HG03558 (cell line): Measurements from ENCODE around the gene TMBIM6.
A peak's percentile ranks its signal among the peaks of the same experiment; 100 is the strongest.
"Not testable (repeated sequence)": the region's sequence is repeated elsewhere in the genome, so short reads cannot be mapped to it uniquely, and the experiment has no call there.

ENCODE experiments used
- ATAC-seq: cut with Tn5 transposase; IDR thresholded peaks from one replicate; pipeline ENCODE4 v1.9.1; 2021; ENCODE audit warnings: moderate number of reproducible peaks; ENCODE audit not compliant: unreplicated experiment; ENCODE audit errors: extremely low read depth

TMBIM6 gene, protein sequence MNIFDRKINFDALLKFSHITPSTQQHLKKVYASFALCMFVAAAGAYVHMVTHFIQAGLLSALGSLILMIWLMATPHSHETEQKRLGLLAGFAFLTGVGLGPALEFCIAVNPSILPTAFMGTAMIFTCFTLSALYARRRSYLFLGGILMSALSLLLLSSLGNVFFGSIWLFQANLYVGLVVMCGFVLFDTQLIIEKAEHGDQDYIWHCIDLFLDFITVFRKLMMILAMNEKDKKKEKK

GRCh38 chr12:49740930-49741881, at the start of gene TMBIM6:
Gene TMBIM6 (plus strand): TSS chr12:49741557. CDS start chr12:49752494, 10,937 bp downstream.
- ATAC-seq, result peak; percentile 85

DNA sequence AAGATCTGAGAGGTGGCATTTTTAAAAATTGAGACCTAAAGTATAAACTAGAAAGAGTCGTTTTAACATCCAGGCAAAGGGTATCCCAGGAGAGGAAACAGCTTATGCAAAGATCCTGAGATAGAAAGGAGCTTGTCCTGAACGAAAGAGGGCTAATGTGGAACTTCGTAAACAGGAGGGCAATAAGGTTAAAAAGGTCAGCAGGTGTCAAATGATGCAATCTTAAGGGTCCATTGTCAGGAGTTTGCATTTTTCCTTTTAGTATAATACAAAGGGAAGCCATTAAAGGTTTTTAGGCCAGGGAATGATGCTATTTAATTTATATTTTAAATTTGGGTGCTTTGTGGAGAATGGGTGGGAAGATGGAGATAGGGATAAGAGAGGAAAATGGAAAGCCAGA, 48.5 kb upstream of the TMBIM6 start:
- ATAC-seq, result no peak

- ATAC-seq, result no peak
These were observed 47.4 kb upstream of the TMBIM6 start for GRCh38 chr12:49693931-49694444.

DNA sequence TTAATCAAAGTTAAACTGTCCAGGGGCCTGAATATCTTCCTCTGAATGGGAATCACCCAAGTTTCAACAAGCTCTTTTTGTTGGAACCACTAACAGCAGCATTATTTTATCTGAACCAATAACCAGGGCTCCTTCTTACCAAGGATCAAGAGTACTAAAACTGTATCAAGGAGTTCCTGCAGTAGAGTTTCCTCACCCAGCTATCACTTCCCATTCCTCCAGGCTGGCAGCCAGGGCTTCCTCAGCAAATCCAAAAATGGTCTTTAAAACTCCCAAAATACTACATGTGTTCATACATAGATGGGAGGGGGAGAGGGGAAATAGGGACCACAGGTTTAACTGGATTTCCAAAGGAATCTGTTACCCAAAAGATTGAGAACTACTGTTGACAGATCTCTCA, 44.6 kb upstream of the TMBIM6 start:
- no peak for ATAC-seq

DNA sequence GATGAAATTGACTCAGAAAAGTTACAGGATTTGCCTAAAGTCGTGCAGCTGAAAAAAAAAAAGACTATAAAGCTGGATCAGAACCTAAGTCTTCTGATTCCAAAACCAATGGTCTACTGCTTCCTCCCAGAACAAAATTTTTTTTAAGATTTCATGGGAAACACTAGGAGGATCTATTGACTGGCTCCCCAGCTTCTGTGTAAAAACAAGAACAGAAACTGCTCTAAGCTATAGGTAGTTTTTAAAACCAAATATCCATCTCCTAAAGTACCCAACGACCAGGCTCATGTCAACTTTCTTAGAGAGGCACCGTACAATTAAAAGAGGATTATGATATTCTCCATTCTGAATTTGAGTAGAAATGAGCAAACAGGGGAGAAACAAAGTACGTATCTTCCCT, 43.5 kb upstream of the TMBIM6 start:
- no peak for ATAC-seq

GRCh38 chr12:49698619-49699545, 42.5 kb upstream of the TMBIM6 start:
- peak; percentile 43 for ATAC-seq

DNA sequence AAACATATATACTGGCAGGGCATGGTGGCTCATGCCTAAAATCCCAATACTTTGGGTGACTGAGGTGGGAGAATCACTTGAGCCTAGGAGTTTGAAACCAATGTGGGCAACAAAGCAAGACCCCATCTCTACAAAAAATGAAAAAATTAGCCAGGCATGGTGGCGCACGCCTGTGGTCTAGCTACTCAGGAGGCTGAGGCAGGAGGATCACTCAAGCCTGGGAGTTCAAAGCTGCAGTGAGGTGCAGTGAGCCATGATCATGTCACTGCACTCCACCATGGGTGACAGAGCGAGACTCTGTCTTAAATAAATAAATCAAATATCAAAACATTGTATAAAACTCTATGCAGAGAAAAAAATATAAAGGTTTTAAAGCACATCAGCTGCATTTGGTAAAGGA, 39.3 kb upstream of the TMBIM6 start:
- ATAC-seq, result no peak

- ATAC-seq, result no peak
These were observed 38.6 kb upstream of the TMBIM6 start for GRCh38 chr12:49702676-49703215.

DNA sequence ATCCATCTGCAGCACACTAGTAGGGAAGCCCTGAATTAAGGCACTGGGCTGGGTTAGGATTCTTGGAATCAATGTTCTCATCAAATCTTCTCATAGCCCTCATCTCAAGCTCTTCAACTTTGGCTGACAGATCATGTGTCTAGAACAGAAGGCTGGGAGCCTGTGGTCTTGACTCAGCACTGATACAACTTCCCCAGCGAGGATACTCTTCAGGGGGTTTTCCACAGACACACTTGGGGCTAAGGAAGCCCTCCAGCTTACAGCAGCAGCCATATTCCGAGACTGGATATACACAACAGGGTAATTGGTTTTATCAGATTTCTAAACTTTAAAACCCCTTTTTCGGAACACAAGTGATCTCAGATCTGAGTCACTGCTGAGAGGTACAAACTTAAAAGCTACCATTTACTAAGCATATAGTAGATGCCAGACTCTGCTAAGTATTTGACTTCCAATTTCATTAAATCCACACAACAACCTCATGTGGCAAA, 37.7 kb upstream of the TMBIM6 start:
- no peak for ATAC-seq

GRCh38 chr12:49705479-49706134, 35.8 kb upstream of the TMBIM6 start:
- no peak for ATAC-seq

GRCh38 chr12:49706351-49707127, 34.8 kb upstream of the TMBIM6 start:
- ATAC-seq, result no peak

GRCh38 chr12:49707128-49707811, 34.1 kb upstream of the TMBIM6 start, which contains the start of gene FMNL3:
Gene FMNL3 (minus strand): TSS chr12:49707405. CDS start chr12:49707180, 225 bp downstream.
- peak; percentile 45 for ATAC-seq

GRCh38 chr12:49707812-49708147, 33.6 kb upstream of the TMBIM6 start:
- no peak for ATAC-seq

DNA sequence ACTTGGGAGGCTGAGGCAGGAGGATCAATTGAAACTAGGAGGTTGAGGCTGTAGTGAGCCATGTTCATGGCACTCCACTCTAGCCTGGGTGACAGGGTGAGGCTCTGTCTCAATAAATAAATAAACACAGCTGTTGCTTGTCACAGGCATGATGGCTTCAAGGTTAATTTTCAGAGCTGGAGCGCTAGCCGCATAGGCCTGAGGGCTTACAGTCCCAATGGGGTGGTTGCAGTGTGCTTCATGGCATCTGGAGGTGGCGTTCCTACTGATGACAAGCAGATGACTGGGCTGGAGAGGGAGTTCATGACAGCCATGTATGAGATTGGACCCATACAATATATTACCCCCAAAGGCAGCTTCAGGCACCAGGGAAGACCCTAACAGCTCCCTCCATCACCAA, 32.5 kb upstream of the TMBIM6 start:
- ATAC-seq, result no peak

DNA sequence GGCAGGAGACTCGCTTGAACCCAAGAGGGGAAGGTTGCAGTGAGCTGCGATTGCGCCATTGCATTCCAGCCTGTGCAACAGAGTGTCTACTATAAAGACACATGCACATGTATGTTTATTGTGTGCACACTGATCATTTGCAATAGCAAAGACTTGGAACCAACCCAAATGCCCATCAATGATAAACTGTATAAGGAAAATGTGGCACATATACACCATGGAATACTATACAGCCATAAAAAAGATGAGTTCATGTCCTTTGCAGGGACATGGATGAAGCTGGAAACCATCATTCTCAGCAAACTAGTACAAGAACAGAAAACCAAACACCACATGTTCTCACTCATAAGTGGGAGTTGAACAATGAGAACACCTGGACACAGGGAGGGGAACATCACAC, 27.4 kb upstream of the TMBIM6 start:
- not testable (repeated sequence) for ATAC-seq

- ATAC-seq, result no peak
These were observed 24.8 kb upstream of the TMBIM6 start for GRCh38 chr12:49716553-49716952.

- not testable (repeated sequence) for ATAC-seq
These were observed 23.6 kb upstream of the TMBIM6 start for GRCh38 chr12:49717800-49718199.

- no peak for ATAC-seq
These were observed 21.1 kb upstream of the TMBIM6 start for GRCh38 chr12:49720214-49720613.
